ENCODE data around the gene MAML2.
A peak's percentile ranks its signal among the peaks of the same experiment; 100 is the strongest.
"Not testable (repeated sequence)": the region's sequence is repeated elsewhere in the genome, so short reads cannot be mapped to it uniquely, and the experiment has no call there.

MAML2 gene

GRCh38 chr11:96185220-96185768 lies 157.7 kb downstream of the MAML2 start:
- DNase-seq (ENCODE audit: low read depth), result no peak

GRCh38 chr11:96180937-96181336 lies 162.1 kb downstream of the MAML2 start:
- DNase-seq (ENCODE audit: low read depth), result not testable (repeated sequence)

GRCh38 chr11:96180341-96180740 lies 162.7 kb downstream of the MAML2 start:
- DNase-seq (ENCODE audit: low read depth), result no peak

GRCh38 chr11:96179905-96180304 lies 163.1 kb downstream of the MAML2 start:
- DNase-seq (ENCODE audit: low read depth), result no peak

- DNase-seq (ENCODE audit: low read depth), result no peak
These were observed 164.1 kb downstream of the MAML2 start for GRCh38 chr11:96178887-96179279.

- no peak for DNase-seq (ENCODE audit: low read depth)
These were observed 164.7 kb downstream of the MAML2 start for GRCh38 chr11:96178049-96178886.

GRCh38 chr11:96177146-96177545 lies 165.8 kb downstream of the MAML2 start:
- DNase-seq (ENCODE audit: low read depth), result no peak

- no peak for DNase-seq (ENCODE audit: low read depth)
These were observed 169.1 kb downstream of the MAML2 start for GRCh38 chr11:96173906-96174305.

- no peak for DNase-seq (ENCODE audit: low read depth)
These were observed 169.6 kb downstream of the MAML2 start for GRCh38 chr11:96173422-96173821.

- no peak for DNase-seq (ENCODE audit: low read depth)
These were observed 170.4 kb downstream of the MAML2 start for GRCh38 chr11:96172604-96173003.

- DNase-seq (ENCODE audit: low read depth), result no peak
These were observed 173.7 kb downstream of the MAML2 start for GRCh38 chr11:96169250-96169649.

- peak; percentile 77 for DNase-seq (ENCODE audit: low read depth)
These were observed 174.4 kb downstream of the MAML2 start for GRCh38 chr11:96168623-96169022.

GRCh38 chr11:96167787-96168186 lies 175.2 kb downstream of the MAML2 start:
- DNase-seq (ENCODE audit: low read depth), result no peak

- no peak for DNase-seq (ENCODE audit: low read depth)
These were observed 175.7 kb downstream of the MAML2 start for GRCh38 chr11:96167203-96167758.

- DNase-seq (ENCODE audit: low read depth), result no peak
These were observed 180.0 kb downstream of the MAML2 start for GRCh38 chr11:96162816-96163499.

GRCh38 chr11:96161307-96162089 lies 181.5 kb downstream of the MAML2 start:
- no peak for DNase-seq (ENCODE audit: low read depth)

- DNase-seq (ENCODE audit: low read depth), result no peak
These were observed 182.2 kb downstream of the MAML2 start for GRCh38 chr11:96160732-96161306.

- no peak for DNase-seq (ENCODE audit: low read depth)
These were observed 183.0 kb downstream of the MAML2 start for GRCh38 chr11:96159968-96160367.

- no peak for DNase-seq (ENCODE audit: low read depth)
These were observed 184.9 kb downstream of the MAML2 start for GRCh38 chr11:96158126-96158525.

- DNase-seq (ENCODE audit: low read depth), result no peak
These were observed 185.5 kb downstream of the MAML2 start for GRCh38 chr11:96157517-96157873.

GRCh38 chr11:96156379-96156722 lies 186.6 kb downstream of the MAML2 start:
- no peak for DNase-seq (ENCODE audit: low read depth)

Measured in non-pigmented ciliary epithelial cell (primary cell).